IMR-90 (cell line): ENCODE measurements around the gene ZSWIM8.

ENCODE experiments used
- BHLHE40 ChIP-seq: fragments of 150-350 bp; IDR thresholded peaks from 2 replicates; pipeline ENCODE4 v1.6.1; 2016; ENCODE audit warnings: mild to moderate bottlenecking, low read depth, low read length
- CHD1 ChIP-seq: IDR thresholded peaks from 2 replicates; pipeline ENCODE4 v1.6.1; 2012; ENCODE audit warnings: low read depth, low read length, improper control_type of control experiment
- FOS ChIP-seq: fragments of 150-350 bp; IDR thresholded peaks from 2 replicates; pipeline ENCODE4 v1.6.1; 2016; ENCODE audit warnings: low read depth, low read length
- MAFK ChIP-seq: IDR thresholded peaks from 2 replicates; pipeline ENCODE4 v1.6.1; 2012; ENCODE audit warnings: low read depth, low read length, improper control_type of control experiment
- MAZ ChIP-seq: IDR thresholded peaks from 2 replicates; pipeline ENCODE4 v1.6.1; 2012; ENCODE audit warnings: low read depth, mild to moderate bottlenecking, low read length, improper control_type of control experiment, moderate library complexity, borderline replicate concordance
- POLR2A ChIP-seq: IDR thresholded peaks from 2 replicates; pipeline ENCODE4 v1.6.1; 2012; ENCODE audit warnings: mild to moderate bottlenecking, low read depth, low read length
- RAD21 ChIP-seq: IDR thresholded peaks from 2 replicates; pipeline ENCODE4 v1.6.1; 2012; ENCODE audit warnings: low read length, improper control_type of control experiment
- RCOR1 ChIP-seq: IDR thresholded peaks from 2 replicates; pipeline ENCODE4 v1.6.1; 2012; ENCODE audit warnings: mild to moderate bottlenecking, low read length, improper control_type of control experiment; ENCODE audit not compliant: insufficient replicate concordance
- RFX5 ChIP-seq: IDR thresholded peaks from 2 replicates; pipeline ENCODE4 v1.8.0; 2012; ENCODE audit warnings: low read depth, mild to moderate bottlenecking, low read length, moderate library complexity
- SMC3 ChIP-seq: fragments of 150-350 bp; IDR thresholded peaks from 2 replicates; pipeline ENCODE4 v1.6.1; 2016; ENCODE audit warnings: low read depth, mild to moderate bottlenecking, antibody characterized with exemption, low read length, moderate library complexity
- TF ChIP-seq, protein P1 (sequence below): conservative IDR thresholded peaks from 2 replicates; pipeline ENCODE4 v1.5.1; 2012; ENCODE audit warnings: mild to moderate bottlenecking, low read depth, low read length, improper control_type of control experiment
- TF ChIP-seq, protein P2 (sequence below): fragments of 150-350 bp; IDR thresholded peaks from 2 replicates; pipeline ENCODE4 v1.6.1; 2017; ENCODE audit warnings: mild to moderate bottlenecking, antibody characterized with exemption, low read length, low read depth
- TF ChIP-seq, protein P3 (sequence below): fragments of 150-350 bp; IDR thresholded peaks from 2 replicates; pipeline ENCODE4 v1.6.1; 2016; ENCODE audit warnings: low read depth, mild to moderate bottlenecking, low read length, moderate library complexity, borderline replicate concordance

DNA sequence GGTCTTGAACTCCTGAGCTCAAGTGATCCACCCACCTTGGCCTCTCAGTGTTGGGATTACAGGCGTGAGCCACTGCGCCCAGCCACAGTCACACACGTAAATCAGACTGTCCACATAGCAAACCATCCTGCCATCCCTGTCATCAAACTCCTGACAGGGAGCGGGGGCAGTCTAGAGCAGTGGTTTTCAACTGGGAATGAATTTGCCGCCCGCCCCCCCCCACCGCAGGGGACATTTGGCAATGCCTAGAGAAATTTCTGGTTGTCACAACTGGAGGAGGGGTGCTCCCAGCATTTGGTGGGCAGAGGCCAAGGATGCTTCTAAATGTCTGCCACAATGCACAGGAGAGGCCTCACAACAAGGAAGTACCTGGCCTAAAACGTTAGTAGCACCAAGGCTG is 64.8 kb downstream of the ZSWIM8 start:
- TF ChIP-seq, protein P1, sequence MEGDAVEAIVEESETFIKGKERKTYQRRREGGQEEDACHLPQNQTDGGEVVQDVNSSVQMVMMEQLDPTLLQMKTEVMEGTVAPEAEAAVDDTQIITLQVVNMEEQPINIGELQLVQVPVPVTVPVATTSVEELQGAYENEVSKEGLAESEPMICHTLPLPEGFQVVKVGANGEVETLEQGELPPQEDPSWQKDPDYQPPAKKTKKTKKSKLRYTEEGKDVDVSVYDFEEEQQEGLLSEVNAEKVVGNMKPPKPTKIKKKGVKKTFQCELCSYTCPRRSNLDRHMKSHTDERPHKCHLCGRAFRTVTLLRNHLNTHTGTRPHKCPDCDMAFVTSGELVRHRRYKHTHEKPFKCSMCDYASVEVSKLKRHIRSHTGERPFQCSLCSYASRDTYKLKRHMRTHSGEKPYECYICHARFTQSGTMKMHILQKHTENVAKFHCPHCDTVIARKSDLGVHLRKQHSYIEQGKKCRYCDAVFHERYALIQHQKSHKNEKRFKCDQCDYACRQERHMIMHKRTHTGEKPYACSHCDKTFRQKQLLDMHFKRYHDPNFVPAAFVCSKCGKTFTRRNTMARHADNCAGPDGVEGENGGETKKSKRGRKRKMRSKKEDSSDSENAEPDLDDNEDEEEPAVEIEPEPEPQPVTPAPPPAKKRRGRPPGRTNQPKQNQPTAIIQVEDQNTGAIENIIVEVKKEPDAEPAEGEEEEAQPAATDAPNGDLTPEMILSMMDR, result no peak
- TF ChIP-seq RAD21 (no peak), POLR2A (no peak), CHD1 (no peak), MAFK (no peak), SMC3 (no peak), RFX5 (no peak), MAZ (no peak), RCOR1 (no peak), BHLHE40 (no peak), FOS (no peak)
- TF ChIP-seq, protein P2, sequence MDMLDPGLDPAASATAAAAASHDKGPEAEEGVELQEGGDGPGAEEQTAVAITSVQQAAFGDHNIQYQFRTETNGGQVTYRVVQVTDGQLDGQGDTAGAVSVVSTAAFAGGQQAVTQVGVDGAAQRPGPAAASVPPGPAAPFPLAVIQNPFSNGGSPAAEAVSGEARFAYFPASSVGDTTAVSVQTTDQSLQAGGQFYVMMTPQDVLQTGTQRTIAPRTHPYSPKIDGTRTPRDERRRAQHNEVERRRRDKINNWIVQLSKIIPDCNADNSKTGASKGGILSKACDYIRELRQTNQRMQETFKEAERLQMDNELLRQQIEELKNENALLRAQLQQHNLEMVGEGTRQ, result no peak
- TF ChIP-seq, protein P3, sequence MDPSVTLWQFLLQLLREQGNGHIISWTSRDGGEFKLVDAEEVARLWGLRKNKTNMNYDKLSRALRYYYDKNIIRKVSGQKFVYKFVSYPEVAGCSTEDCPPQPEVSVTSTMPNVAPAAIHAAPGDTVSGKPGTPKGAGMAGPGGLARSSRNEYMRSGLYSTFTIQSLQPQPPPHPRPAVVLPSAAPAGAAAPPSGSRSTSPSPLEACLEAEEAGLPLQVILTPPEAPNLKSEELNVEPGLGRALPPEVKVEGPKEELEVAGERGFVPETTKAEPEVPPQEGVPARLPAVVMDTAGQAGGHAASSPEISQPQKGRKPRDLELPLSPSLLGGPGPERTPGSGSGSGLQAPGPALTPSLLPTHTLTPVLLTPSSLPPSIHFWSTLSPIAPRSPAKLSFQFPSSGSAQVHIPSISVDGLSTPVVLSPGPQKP, result no peak
